Choroid plexus epithelial cell (primary cell): ENCODE results near the gene VMAC.

Experiments used
- DNase-seq: peaks from one replicate; pipeline ENCODE4 v3.0.0-alpha.2; 2010; ENCODE audit warnings: low read depth
- H3K4me3 ChIP-seq: 2 replicates; pipeline ENCODE4 v1.5.1; 2011; ENCODE audit warnings: low read depth, mild to moderate bottlenecking, control low read depth, low read length, moderate library complexity
- TF ChIP-seq, protein P1 (sequence below): conservative IDR thresholded peaks from 2 replicates; pipeline ENCODE4 v1.5.1; 2011; ENCODE audit warnings: low read depth, mild to moderate bottlenecking, control low read depth, inconsistent platforms, low read length, moderate library complexity

VMAC gene

DNA sequence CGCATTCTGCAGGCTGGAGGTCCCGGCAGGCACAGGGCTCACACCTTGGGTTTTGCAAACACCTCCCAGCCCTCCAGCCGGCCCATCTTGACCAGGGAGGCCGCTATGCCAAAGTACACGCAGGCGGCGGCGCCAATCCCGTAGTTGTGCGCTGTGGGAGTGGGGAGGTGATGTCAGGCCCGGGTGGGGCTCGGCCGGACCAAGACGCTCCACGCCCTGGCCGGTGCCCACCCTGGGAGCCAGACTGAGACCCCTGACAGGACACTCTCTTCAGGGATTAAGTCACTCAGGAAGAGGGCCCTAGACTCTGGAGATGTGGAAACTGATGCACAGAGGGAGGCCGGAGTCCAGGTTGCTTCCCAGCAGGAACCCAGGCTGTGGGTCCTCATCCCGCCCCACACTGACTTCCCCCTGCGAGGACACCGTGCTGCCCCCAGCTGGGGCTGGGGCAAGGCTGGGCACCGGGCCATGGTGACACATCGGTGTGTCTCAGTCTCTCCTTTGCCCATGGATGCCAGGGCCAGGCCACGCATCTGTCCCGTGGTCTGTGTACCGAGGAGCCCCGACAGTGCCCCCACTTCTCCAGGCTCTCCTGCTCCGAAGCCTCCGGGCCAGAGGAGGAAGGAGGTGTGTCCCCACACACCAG lies 9.8 kb upstream of the VMAC start:
- no peak overlapping the region for H3K4me3 ChIP-seq
- TF ChIP-seq, protein P1, sequence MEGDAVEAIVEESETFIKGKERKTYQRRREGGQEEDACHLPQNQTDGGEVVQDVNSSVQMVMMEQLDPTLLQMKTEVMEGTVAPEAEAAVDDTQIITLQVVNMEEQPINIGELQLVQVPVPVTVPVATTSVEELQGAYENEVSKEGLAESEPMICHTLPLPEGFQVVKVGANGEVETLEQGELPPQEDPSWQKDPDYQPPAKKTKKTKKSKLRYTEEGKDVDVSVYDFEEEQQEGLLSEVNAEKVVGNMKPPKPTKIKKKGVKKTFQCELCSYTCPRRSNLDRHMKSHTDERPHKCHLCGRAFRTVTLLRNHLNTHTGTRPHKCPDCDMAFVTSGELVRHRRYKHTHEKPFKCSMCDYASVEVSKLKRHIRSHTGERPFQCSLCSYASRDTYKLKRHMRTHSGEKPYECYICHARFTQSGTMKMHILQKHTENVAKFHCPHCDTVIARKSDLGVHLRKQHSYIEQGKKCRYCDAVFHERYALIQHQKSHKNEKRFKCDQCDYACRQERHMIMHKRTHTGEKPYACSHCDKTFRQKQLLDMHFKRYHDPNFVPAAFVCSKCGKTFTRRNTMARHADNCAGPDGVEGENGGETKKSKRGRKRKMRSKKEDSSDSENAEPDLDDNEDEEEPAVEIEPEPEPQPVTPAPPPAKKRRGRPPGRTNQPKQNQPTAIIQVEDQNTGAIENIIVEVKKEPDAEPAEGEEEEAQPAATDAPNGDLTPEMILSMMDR: no peak
- DNase-seq: no peak

DNA sequence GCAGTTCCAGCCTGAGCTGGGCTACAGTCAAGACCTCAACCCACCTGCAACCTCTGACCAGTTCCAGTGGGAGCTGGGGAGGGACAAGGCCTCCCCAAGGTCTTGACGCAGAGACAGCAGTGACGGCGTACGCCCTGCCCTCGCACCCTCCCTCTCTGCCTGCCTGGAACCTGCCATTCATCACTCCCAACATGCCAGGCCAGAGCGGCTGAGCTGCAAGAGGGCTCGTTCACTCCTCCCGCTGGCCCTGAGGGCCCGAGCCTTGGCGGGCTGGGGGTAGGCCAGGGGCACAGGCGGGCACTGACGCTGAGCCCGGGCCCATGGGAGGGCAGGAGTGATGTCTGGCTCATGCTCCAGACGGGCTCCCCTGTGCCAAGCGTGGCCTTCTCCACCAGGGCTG lies 9.3 kb upstream of the VMAC start:
- no peak for DNase-seq
- H3K4me3 ChIP-seq: no peak overlapping the region
- TF ChIP-seq, protein P1: no peak

DNA sequence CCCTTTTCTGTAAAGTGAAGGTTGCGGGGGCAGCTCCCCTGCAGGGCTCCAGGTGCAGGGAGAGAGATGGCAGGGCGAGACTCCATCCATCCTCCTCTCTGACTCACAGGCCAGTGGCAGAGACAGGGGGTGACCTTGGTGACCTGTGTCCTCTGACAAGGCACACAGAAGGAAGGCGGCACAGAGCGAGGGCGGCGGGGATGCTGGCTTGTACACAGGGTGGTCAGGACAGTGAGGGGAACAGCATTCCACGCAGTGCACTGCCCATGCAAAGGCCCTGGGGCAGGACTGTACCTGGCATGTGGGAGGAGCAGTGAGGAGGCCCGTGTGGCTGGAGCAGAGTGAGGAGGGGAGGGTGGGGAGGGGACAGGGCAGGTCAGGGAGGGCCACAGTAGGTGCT lies 8.8 kb upstream of the VMAC start:
- H3K4me3 ChIP-seq: no peak overlapping the region
- TF ChIP-seq, protein P1: no peak
- DNase-seq: no peak

DNA sequence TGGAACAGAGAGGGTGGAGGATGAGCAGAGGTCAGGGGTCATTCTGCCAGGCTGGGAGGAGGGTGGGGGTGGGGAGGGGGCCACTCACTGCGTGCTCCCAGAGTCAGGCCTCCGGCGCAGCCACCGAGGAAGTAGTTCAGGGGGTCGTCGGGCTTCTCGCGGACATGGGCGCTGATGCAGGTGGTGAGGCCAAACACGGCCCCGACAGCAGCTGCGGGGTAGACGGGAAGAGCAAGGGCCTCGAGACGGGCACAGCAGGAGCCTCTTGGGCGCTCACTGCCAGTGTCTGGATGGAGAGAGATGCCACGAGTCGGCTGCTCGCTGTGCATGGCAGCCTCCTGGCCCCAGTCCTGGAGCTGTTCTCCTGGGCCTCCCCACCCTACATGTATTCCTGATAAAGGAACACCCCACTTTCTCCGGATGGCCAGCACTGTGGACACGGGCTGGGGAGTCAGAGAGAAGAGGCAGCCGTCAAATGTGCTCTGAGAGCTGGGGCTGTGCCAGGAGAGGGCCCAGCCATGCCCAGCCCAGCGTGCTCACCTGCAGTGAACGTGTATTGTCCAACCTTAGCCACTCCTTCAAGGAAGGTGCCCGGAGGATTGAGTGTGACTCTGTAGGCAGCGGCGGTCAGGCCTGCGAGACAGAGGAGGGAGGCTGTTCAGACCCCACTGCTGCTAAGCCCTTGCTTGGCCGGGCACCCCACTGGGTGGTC lies 8.2 kb upstream of the VMAC start:
- TF ChIP-seq, protein P1: no peak
- no peak for DNase-seq
- H3K4me3 ChIP-seq: no peak overlapping the region

DNA sequence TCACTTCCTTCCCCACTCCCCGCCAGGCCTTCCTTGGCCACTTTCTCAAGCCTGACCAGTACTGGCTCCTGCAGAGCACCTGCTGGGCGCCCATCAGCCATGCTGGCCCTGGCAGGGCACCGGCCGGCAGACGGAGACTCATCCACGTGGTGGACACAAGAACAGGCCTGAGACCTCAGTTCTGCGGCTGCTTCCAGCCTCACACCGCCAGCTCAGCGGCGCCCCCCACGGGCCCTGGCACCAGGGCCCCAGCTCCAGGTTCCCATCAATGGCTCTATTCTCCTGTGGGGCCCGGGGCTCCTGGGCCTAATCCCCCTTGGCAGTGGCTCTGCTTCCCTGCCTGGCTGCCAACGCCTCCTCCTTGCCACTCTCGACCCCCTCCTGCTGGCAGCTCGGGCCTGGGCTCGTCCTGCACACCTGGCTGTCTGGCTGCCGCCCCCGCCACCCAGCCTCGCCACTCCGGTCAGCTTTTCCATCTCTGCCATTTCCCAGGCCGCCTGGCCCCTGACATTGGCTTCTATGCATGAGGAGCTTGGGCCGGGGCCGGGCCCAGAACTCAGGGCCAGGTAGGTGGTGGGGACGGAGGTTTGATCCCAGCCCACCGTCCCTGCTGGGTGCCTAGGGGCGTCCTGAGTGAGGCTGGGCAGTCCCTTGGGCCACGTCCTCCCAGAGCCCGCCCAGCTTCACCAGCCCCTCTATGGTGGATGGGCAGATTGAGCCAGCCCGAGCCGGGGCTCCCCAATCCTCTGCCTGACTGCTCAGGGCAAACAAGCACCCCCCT lies 7.3 kb upstream of the VMAC start:
- TF ChIP-seq, protein P1: no peak
- DNase-seq: no peak
- H3K4me3 ChIP-seq: no peak overlapping the region

DNA sequence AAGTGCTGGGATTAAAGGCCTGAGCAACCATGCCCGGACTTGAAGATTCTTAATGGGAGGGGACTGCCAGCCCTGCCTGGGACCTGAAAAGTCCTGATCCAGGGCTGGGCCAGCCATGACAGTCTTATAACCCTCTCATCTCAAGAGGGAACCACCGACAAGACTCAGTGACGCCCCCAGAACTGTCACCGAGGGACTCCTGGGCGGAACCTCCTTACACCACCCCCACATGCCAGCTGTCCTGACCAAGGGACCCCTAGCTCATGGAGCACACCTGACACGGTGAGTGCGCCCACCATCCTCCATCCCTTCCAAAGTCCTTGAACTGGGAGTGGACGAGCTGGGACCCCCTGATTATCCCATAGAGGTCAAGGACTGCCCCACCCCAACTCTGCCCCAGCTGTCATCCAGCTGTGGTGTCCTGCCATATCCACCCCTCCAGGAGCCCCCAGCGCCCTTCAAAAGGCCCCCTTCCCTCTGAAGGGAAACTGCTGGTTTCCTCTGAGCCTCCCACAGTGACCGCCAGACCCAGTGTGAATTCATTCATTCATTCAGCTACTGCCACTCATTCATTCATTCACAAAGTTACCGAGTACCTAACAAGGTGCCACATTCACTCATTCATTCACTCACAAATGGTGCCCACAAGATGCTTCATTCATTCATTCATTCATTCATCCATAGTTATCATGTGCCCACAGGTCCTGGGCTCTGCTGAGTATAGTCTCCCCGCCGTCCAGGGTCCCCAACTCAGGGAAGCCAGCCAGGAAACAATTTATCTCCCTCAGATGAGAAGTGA lies 4.7 kb upstream of the VMAC start:
- TF ChIP-seq, protein P1: no peak
- DNase-seq: no peak
- H3K4me3 ChIP-seq: no peak overlapping the region
